K562 (cell line): ENCODE measurements around the gene NDST3. TPM values are rescaled to one million over a fixed set of nuclear protein-coding genes. Genes with fewer than 3 reads are reported as not detected.

Experiments used
- ATAC-seq: fragments of 200-7000 bp; cut with Tn5 transposase; 3 replicates; pipeline ENCODE4 v1.9.1; 2020; ENCODE audit warnings: moderate library complexity
- BruUV-seq: library from RNA; stranded (reverse); fragments of 400-500 nt; replicated peaks from 2 replicates; lab custom pipeline; 2021; lab: Mats Ljungman, UMichigan
- CTCF ChIA-PET: fragments of 300-600 bp; formaldehyde crosslinking; extraction: SDS; loops from one replicate; lab custom pipeline; 2021; ENCODE audit warnings: low intra/inter-chr PET ratio; lab: Yijun Ruan, JAX
- POLR2A ChIA-PET: fragments of 300-600, 350-650 bp; sonication (Branson Sonifier 250); formaldehyde crosslinking; extraction: SDS; loops from one replicate; lab custom pipeline; 2021; ENCODE audit warnings: antibody characterized with exemption, inconsistent platforms; lab: Yijun Ruan, JAX
- DNase-seq, 4 experiments: peaks; one replicate each; pipeline versions ENCODE4 v3.0.0 to v3.0.0-alpha.2; 2011 to 2018; ENCODE audit warnings: low spot score in 3 of 4, mixed read lengths in 3 of 4; ENCODE audit errors: extremely low read depth in 1 of 4
- FAIRE-seq: peaks from 2 replicates; lab custom pipeline; 2011; peaks lifted over from hg19 to GRCh38; lab: Jason Lieb, UNC
- H2AFZ ChIP-seq: 2 replicates; pipeline ENCODE4 v1.6.0; 2011; ENCODE audit warnings: low read depth, low read length, control low read depth, inconsistent platforms
- H3K27ac ChIP-seq: fragments of 200-600 bp; 3 replicates; pipeline ENCODE4 v1.8.0; 2011; ENCODE audit warnings: low read depth, mild to moderate bottlenecking, control low read depth, inconsistent platforms, low read length, moderate library complexity, mixed read lengths; ENCODE audit errors: extremely low read depth
- H3K27me3 ChIP-seq, 2 experiments: fragments of 300-600 bp in 1 of 2; 2 replicates in 1 of 2; 3 replicates in 1 of 2; pipeline versions ENCODE4 v1.6.0 to v1.8.0; 2011; ENCODE audit warnings: inconsistent platforms in 2 of 2, low read length in 2 of 2, mild to moderate bottlenecking in 1 of 2, mixed read lengths in 1 of 2, moderate library complexity in 1 of 2; ENCODE audit not compliant: control insufficient read depth in 2 of 2, insufficient read depth in 2 of 2
- H3K36me3 ChIP-seq: fragments of 300-600 bp; 3 replicates; pipeline ENCODE4 v1.8.0; 2011; ENCODE audit warnings: mild to moderate bottlenecking, low read length, inconsistent platforms; ENCODE audit not compliant: control insufficient read depth, insufficient read depth
- H3K4me1 ChIP-seq, 2 experiments: fragments of 200-600 bp in 1 of 2; replicated peaks in 1 of 2; 2 replicates in 1 of 2; 3 replicates in 1 of 2; pipeline versions ENCODE4 v1.5.1 to v1.8.0; 2011; ENCODE audit warnings: inconsistent platforms in 2 of 2, low read length in 2 of 2, mild to moderate bottlenecking in 1 of 2, mixed read lengths in 1 of 2, moderate library complexity in 1 of 2; ENCODE audit not compliant: control insufficient read depth in 2 of 2, insufficient read depth in 2 of 2
- H3K4me2 ChIP-seq: 2 replicates; pipeline ENCODE4 v1.6.1; 2011; ENCODE audit warnings: low read length, control low read depth, inconsistent platforms, mixed read lengths; ENCODE audit not compliant: insufficient read depth
- H3K4me3 ChIP-seq: fragments of 200-600 bp; sonication (generic), shearing (Covaris generic); 2 replicates; pipeline ENCODE4 v1.5.1; 2016; ENCODE audit warnings: control low read depth, inconsistent platforms
- H3K79me2 ChIP-seq: fragments of 200-600 bp; 3 replicates; pipeline ENCODE4 v1.8.0; 2011; ENCODE audit warnings: low read length, inconsistent platforms; ENCODE audit not compliant: control insufficient read depth, insufficient read depth
- H3K9ac ChIP-seq, 2 experiments: 2 replicates each; pipeline versions ENCODE4 v1.6.0 to v1.6.1; 2011; ENCODE audit warnings: low read depth in 2 of 2, low read length in 2 of 2, control low read depth in 1 of 2, inconsistent platforms in 1 of 2, mild to moderate bottlenecking in 1 of 2, mixed read lengths in 1 of 2; ENCODE audit not compliant: insufficient read depth in 1 of 2
- H3K9me1 ChIP-seq: one replicate; pipeline ENCODE4 v1.6.0; 2011; ENCODE audit warnings: inconsistent platforms, mild to moderate bottlenecking, low read length, moderate library complexity; ENCODE audit not compliant: control insufficient read depth, insufficient read depth
- H3K9me3 ChIP-seq: replicated peaks from 2 replicates; pipeline ENCODE4 v1.5.1; 2011; ENCODE audit warnings: low read depth, low read length, inconsistent platforms; ENCODE audit not compliant: control insufficient read depth, insufficient read depth
- H4K20me1 ChIP-seq: replicated peaks from 2 replicates; pipeline ENCODE4 v1.6.1; 2011; ENCODE audit warnings: low read length, inconsistent platforms, mixed read lengths; ENCODE audit not compliant: control insufficient read depth, insufficient read depth
- ARID2 ChIP-seq: fragments of 450-650 bp; IDR thresholded peaks from 2 replicates; pipeline ENCODE4 v1.6.1; 2017; ENCODE audit warnings: antibody characterized with exemption, mild to moderate bottlenecking
- CEBPB ChIP-seq: fragments of 450-650 bp; IDR thresholded peaks from 2 replicates; pipeline ENCODE4 v1.6.1; 2016; ENCODE audit warnings: missing genetic modification characterization, missing compliant biosample characterization
- CHCHD3 ChIP-seq: fragments of 250-450 bp; sonication (Bioruptor Pico); IDR thresholded peaks from 2 replicates; pipeline ENCODE4 v2.1.2; 2022; ENCODE audit warnings: mild to moderate bottlenecking
- CREB1 ChIP-seq, 2 experiments: sonication (generic) in 1 of 2; formaldehyde crosslinking in 1 of 2; IDR thresholded peaks; 2 replicates each; pipeline versions ENCODE4 v1.6.1 to v1.8.0; 2012 to 2022; ENCODE audit warnings: inconsistent platforms in 1 of 2, mild to moderate bottlenecking in 1 of 2, missing genetic modification reagents in 1 of 2, moderate library complexity in 1 of 2
- ETV1 ChIP-seq: fragments of 450-650 bp; conservative IDR thresholded peaks from 2 replicates; pipeline ENCODE4 v1.6.1; 2016; ENCODE audit warnings: missing genetic modification characterization, control low read depth, low read depth, missing compliant biosample characterization
- MAZ ChIP-seq, 2 experiments: fragments of 450-650 bp in 1 of 2; sonication (generic) in 1 of 2; formaldehyde crosslinking; IDR thresholded peaks in 1 of 2; conservative IDR thresholded peaks in 1 of 2; 2 replicates each; pipeline versions ENCODE4 v1.4.0 to v1.5.0; 2020; ENCODE audit warnings: mild to moderate bottlenecking in 1 of 2, missing genetic modification reagents in 1 of 2
- NFRKB ChIP-seq: fragments of 450-650 bp; IDR thresholded peaks from 2 replicates; pipeline ENCODE4 v1.6.1; 2016; ENCODE audit warnings: low read depth
- POLR2A ChIP-seq: fragments of 450-650 bp; conservative IDR thresholded peaks from 2 replicates; pipeline ENCODE4 v1.6.1; 2016
- ZBTB33 ChIP-seq: sonication (generic); formaldehyde crosslinking; IDR thresholded peaks from 2 replicates; pipeline ENCODE4 v1.8.1; 2023; ENCODE audit warnings: mild to moderate bottlenecking, missing genetic modification reagents
- ZNF277 ChIP-seq: fragments of 250-450 bp; sonication (Bioruptor Pico); IDR thresholded peaks from 2 replicates; pipeline ENCODE4 v1.8.0; 2022; ENCODE audit warnings: inconsistent platforms, mild to moderate bottlenecking, moderate library complexity, borderline replicate concordance
- ZSCAN32 ChIP-seq: fragments of 450-650 bp; formaldehyde crosslinking; IDR thresholded peaks from 2 replicates; pipeline ENCODE4 v1.4.0; 2020; ENCODE audit warnings: mild to moderate bottlenecking, moderate library complexity
- WGBS: fragments of 100-300 bp; shearing (Covaris generic); methylation state at CpG from one replicate; pipeline ENCODE4 v1.1.6; 2016; ENCODE audit warnings: low coverage, mixed read lengths; ENCODE audit not compliant: insufficient coverage; ENCODE audit errors: missing lambda C conversion rate; 5-methylcytosine and 5-hydroxymethylcytosine counted together
- in situ Hi-C: fragments of 300-500 bp; cut with MboI; formaldehyde crosslinking; loops from 4 replicates; pipeline ENCODE4 v1.15.0; 2018; ENCODE audit warnings: inconsistent platforms, mixed read lengths
- intact Hi-C: fragments of 100-400 bp; cut with micrococcal nuclease; formaldehyde crosslinking; loops from 2 replicates; pipeline ENCODE4 v1.14.2; 2022
- polyA plus RNA-seq, 8 experiments: library from polyadenylated mRNA; depleted of rRNA in 4 of 8; stranded (reverse) in 5 of 8; unstranded in 3 of 8; fragments of >200 nt; fragmentation: Nextera tagmentation in 2 of 8; fragmentation: Illumina TruSeq in 1 of 8; extraction: Ambion mirVana in 2 of 8; extraction: Trizol in 1 of 8; gene quantifications; 2 replicates each; pipeline versions ENCODE4 v1.2.1 to v1.2.3, GENCODE V29; 2011 to 2014; ENCODE audit warnings: inconsistent platforms in 1 of 8, missing spikeins in 1 of 8
- total RNA-seq, 7 experiments: library from RNA; depleted of rRNA in 6 of 7; stranded (reverse); fragments of >200 nt in 6 of 7; fragmentation: Illumina TruSeq in 2 of 7; extraction: Trizol in 2 of 7; gene quantifications; 2 replicates each; pipeline versions ENCODE4 v1.2.1 to v1.2.3, GENCODE V29; 2011 to 2021; ENCODE audit warnings: low replicate concordance in 1 of 7

NDST3 gene
- total and polyA plus RNA-seq, 9 of the 15 experiments (the other 6 are each of a cell fraction or from before 2014, with no cell fraction given): not detected

GRCh38 chr4:118113220-118113619, 78.9 kb downstream of the NDST3 start:
- DNase-seq: no peak
- no peak overlapping the region for H3K27ac ChIP-seq
- H3K9me1 ChIP-seq: no peaks in the 10 kb centered on the region
- ATAC-seq: no peak
- BruUV-seq: no TSS peak
- in situ Hi-C loops: no loop called here
- H3K36me3 ChIP-seq: no peaks in the 10 kb centered on the region
- intact Hi-C loops: no loop called here
- no peaks in the 10 kb centered on the region for H4K20me1 ChIP-seq
- H3K79me2 ChIP-seq: no peaks in the 10 kb centered on the region
- TF ChIP-seq ZNF277 (CRISPR knock-in tag) (no peak), CREB1 (IDR thresholded peaks at IDR 0.05) (no peak), CREB1 (CRISPR knock-in tag; IDR thresholded peaks at IDR 0.05) (no peak), ETV1 (tag) (no peak), MAZ (CRISPR knock-in tag; conservative IDR thresholded peaks at IDR 0.05 in 1 of 2, IDR thresholded peaks at IDR 0.05 in 1 of 2) (no peak), ARID2 (no peak), NFRKB (no peak), ZBTB33 (CRISPR knock-in tag) (no peak), CHCHD3 (CRISPR knock-in tag) (no peak), ZSCAN32 (no peak), POLR2A (no peak), CEBPB (tag) (no peak)
- H2AFZ ChIP-seq: no peak overlapping the region
- H3K4me3 ChIP-seq: no peak overlapping the region
- ChIA-PET POLR2A (no interaction called here), CTCF (no interaction called here)
- no peaks in the 10 kb centered on the region for H3K9me3 ChIP-seq
- no peak overlapping the region for H3K9ac ChIP-seq
- FAIRE-seq: no peak
- H3K27me3 ChIP-seq: no peaks in the 10 kb centered on the region
- no peaks in the 10 kb centered on the region for H3K4me1 ChIP-seq
- H3K4me2 ChIP-seq: no peak overlapping the region
- WGBS: 0% methylated on average over 2 of the region's 2 CpGs
